AG10803 (cell line): ENCODE data around the gene LCN1.

ENCODE experiments used
- DNase-seq: peaks from one replicate; pipeline ENCODE4 v3.0.0; 2010; ENCODE audit warnings: low read depth
- H3K4me3 ChIP-seq: 2 replicates; pipeline ENCODE4 v1.5.1; 2011; ENCODE audit warnings: mild to moderate bottlenecking, low read length, control low read depth
- CTCF ChIP-seq: conservative IDR thresholded peaks from 2 replicates; pipeline ENCODE4 v1.5.1; 2011; ENCODE audit warnings: mild to moderate bottlenecking, low read length, control low read depth, inconsistent platforms

Gene LCN1

GRCh38 chr9:135514342-135515082, 6.7 kb upstream of the LCN1 start:
- no peak for DNase-seq
- no peak overlapping the region for H3K4me3 ChIP-seq
- TF ChIP-seq CTCF: no peak

- DNase-seq: no peak
- H3K4me3 ChIP-seq: no peak overlapping the region
- TF ChIP-seq CTCF: no peak
Measured at GRCh38 chr9:135515083-135515951, 5.9 kb upstream of the LCN1 start.

- TF ChIP-seq CTCF: no peak
- no peak for DNase-seq
Measured at GRCh38 chr9:135516132-135516860, 4.9 kb upstream of the LCN1 start.

GRCh38 chr9:135517407-135517822, 3.8 kb upstream of the LCN1 start:
- no peak overlapping the region for H3K4me3 ChIP-seq
- DNase-seq: no peak
- no peak for TF ChIP-seq CTCF

More at GRCh38 chr9:135516132-135516860, 4.9 kb upstream of the LCN1 start:
- H3K4me3 ChIP-seq: no peak overlapping the region

- no peak for TF ChIP-seq CTCF
- no peak overlapping the region for H3K4me3 ChIP-seq
- DNase-seq: no peak
Measured at GRCh38 chr9:135519179-135519971, 1.9 kb upstream of the LCN1 start.

GRCh38 chr9:135521608-135522095, 412 bp downstream of the LCN1 start:
- TF ChIP-seq CTCF: no peak
- no peak overlapping the region for H3K4me3 ChIP-seq
- no peak for DNase-seq
